GM20000 (cell line): ENCODE results near the gene CAMTA1.

Experiments
- DNase-seq: peaks from one replicate; pipeline ENCODE4 v3.0.0; 2012; ENCODE audit warnings: low spot score
- TF ChIP-seq, protein P1 (sequence below): IDR thresholded peaks from 2 replicates; pipeline ENCODE4 v1.5.1; 2012; ENCODE audit warnings: mild to moderate bottlenecking, control low read depth; ENCODE audit errors: extremely low read depth, missing control alignments

The CAMTA1 gene

DNA sequence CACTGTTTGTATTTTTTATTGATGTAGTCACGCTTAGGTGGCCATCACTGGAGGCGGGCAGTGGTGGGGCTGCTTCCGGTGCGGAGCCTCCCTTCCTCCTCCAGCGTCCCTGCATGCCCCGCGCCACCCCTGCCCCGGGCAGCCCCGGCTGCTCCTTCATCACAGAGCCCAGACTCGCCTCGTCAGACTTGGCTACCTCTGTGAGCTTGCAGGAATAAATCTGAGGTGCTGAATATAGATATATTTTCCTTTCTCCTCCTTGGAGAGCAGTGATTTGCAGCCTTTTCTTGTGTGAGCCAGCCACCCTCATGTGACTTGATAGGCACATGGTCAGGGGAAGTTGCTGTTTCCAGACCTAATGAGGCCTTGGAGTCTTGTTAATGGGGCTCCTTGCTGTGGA is 573.2 kb downstream of the CAMTA1 start:
- no peak for DNase-seq
- TF ChIP-seq, protein P1, sequence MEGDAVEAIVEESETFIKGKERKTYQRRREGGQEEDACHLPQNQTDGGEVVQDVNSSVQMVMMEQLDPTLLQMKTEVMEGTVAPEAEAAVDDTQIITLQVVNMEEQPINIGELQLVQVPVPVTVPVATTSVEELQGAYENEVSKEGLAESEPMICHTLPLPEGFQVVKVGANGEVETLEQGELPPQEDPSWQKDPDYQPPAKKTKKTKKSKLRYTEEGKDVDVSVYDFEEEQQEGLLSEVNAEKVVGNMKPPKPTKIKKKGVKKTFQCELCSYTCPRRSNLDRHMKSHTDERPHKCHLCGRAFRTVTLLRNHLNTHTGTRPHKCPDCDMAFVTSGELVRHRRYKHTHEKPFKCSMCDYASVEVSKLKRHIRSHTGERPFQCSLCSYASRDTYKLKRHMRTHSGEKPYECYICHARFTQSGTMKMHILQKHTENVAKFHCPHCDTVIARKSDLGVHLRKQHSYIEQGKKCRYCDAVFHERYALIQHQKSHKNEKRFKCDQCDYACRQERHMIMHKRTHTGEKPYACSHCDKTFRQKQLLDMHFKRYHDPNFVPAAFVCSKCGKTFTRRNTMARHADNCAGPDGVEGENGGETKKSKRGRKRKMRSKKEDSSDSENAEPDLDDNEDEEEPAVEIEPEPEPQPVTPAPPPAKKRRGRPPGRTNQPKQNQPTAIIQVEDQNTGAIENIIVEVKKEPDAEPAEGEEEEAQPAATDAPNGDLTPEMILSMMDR: no peak

DNA sequence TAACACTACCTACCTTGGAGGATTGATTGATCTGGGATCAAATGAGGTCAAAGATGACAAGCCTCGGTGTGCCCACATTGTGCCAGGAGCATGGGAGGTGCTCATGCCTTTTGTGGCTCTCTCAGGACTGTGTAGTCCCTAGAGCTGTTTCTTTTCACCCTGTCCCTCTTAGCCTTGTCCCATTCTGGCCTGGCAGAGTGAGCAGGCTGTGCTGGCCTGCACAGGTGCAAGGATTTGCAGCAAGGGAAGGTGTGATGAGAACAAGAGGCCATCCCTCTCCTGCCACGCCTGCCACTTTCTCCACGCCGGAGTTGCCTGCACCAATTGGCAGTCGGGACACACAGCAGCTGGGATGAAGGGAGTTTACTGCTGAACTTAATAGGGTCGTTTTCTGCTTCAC is 575.3 kb downstream of the CAMTA1 start:
- DNase-seq: no peak
- TF ChIP-seq, protein P1: no peak

DNA sequence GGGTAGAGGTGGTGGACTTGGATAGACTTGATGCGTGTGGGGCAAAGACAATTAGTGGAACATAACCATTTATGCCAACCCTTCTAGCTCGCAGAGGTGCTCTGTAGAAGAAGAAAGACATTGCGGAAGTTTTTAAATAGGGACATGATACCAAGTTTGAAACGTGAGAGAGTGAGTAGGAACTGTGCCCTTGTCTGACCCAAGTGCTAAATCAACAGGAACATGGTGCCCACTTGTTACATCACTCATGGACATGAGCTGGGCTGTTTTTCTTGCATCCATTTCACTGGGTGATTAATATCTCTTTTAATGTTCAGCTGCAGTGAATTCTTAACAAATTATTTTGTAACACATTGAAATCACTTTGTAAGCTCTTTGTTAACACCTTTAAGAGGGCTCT is 577.7 kb downstream of the CAMTA1 start:
- TF ChIP-seq, protein P1: no peak
- no peak for DNase-seq

DNA sequence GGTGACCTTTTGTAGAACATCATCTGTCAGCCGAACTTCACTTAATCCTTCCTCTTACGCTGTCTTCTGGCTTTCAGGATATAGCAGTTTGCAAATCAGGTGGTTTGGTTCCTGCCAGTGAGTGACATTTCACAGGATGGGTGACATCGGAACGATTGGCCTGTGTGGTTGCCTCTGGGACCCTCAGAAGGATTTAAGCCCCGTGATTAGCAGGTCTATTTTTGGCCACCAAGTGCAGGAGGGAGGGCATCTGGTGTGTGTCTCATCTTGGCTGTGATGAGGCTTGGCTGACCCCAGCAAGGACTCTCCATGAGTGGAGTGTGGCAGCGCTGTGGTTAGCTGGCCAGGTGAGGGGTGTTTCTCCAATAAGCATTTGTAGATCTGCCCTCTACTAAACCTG is 578.2 kb downstream of the CAMTA1 start:
- TF ChIP-seq, protein P1: no peak
- no peak for DNase-seq

DNA sequence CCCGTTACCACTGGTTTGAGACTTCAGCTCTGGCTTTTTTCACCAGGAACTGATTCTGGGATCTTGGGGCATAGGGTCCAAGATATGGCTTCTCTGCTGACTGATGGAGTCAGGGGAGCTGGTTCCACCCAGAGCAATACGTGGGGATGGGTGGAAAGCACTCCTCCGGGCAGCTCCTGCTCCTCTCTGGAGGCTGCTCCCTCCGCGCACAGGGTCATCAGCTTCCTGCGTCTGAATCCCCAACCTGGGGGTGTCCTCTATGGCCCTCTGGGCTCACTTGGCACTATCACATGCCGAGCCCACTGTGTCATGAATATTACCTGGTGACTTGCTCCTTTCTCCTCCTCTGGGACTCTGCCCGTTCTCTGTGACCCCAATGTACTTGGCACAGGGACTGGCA is 580.5 kb downstream of the CAMTA1 start:
- TF ChIP-seq, protein P1: no peak
- no peak for DNase-seq

DNA sequence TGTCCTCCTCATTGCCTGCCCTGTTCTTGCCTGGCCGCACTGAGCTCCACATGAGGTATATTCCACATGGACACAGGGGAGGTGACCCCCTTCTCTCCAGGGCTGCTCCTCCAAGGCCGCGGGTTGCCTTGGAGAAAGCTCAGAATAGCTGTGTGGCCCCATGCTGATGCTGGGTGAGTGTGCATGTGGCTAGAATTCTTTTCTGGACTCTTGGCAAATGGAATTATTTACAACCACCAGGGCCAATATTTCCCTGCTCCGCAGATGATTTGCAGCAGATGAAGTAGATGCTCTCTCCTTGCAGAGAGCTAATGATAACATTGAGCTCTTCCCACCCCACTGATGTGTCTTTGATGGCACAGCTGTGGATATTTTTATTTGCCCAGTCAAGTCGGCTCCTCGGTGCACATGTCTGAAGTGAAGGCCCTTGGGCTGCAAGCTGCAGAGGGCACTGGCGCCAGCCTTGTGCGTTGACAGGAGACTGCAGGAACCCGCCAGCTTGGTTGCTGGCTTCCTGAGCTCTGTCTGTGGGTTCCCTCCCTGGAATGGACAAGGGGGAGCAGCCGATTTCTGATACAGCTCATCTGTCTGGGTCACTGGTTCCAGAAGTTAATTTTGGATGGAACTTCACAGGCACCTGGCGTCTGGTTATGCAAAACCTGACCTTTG is 581.2 kb downstream of the CAMTA1 start:
- TF ChIP-seq, protein P1: no peak
- DNase-seq: no peak

DNA sequence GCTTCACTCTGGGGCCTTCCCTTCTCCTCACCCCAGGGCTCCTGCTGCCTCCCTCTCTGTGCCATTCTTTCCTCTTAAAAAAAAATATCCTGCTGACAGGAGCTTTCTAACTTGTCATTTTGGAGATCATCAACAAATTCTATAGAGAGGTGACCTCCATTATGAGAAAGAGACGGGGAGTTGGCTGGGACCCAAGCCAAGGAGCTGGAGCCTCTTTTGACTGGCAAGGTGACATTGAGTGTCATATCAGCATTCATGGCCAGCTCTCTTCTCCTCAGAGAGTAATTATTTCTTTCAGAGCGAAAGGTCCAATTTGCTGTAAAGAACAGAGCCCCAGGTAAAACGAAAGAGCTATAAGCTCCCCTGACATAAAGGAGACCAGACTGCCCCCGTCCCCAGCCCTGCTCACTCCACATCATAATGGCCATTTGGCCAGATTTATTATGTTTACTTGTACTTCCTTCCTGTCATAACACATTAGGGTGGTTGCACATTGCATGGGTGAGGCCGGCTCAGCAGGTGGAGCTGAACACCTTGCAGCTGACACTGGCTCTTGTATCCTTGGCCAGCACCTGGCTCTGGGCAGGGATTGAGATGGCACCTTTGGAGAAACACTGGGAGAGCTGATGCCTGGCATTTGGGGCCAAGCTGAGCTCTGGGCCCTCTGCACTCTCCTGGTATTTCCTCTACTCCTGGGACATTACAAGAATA is 581.9 kb downstream of the CAMTA1 start:
- no peak for DNase-seq
- TF ChIP-seq, protein P1: no peak
